GM21526 (cell line): ENCODE measurements around the gene KCNK7.

Experiments used
- ATAC-seq: cut with Tn5 transposase; IDR thresholded peaks from one replicate; pipeline ENCODE4 v1.9.1; 2021; ENCODE audit warnings: moderate library complexity; ENCODE audit not compliant: unreplicated experiment, low FRiP score

KCNK7 gene

GRCh38 chr11:65629579-65629978 lies 34.0 kb upstream of the KCNK7 start:
- ATAC-seq: no peak

- ATAC-seq: no peak
These were observed 31.6 kb upstream of the KCNK7 start for GRCh38 chr11:65627202-65627601.

- no peak for ATAC-seq
These were observed 30.2 kb upstream of the KCNK7 start for GRCh38 chr11:65625628-65626342.

- ATAC-seq: no peak
These were observed 29.5 kb upstream of the KCNK7 start for GRCh38 chr11:65624931-65625627.

GRCh38 chr11:65623852-65624616 lies 28.4 kb upstream of the KCNK7 start:
- ATAC-seq: no peak

GRCh38 chr11:65623177-65623576 lies 27.6 kb upstream of the KCNK7 start:
- ATAC-seq: no peak

- no peak for ATAC-seq
These were observed 26.4 kb upstream of the KCNK7 start for GRCh38 chr11:65622011-65622410.

- ATAC-seq: no peak
These were observed 25.9 kb upstream of the KCNK7 start for GRCh38 chr11:65621460-65621859.

GRCh38 chr11:65620666-65621065 lies 25.1 kb upstream of the KCNK7 start:
- ATAC-seq: no peak

- ATAC-seq: no peak
These were observed 23.8 kb upstream of the KCNK7 start for GRCh38 chr11:65619281-65619928.

- ATAC-seq: no peak
These were observed 23.2 kb upstream of the KCNK7 start for GRCh38 chr11:65618763-65619162.

- ATAC-seq: no peak
These were observed 22.6 kb upstream of the KCNK7 start for GRCh38 chr11:65617990-65618751.

GRCh38 chr11:65617136-65617850 lies 21.7 kb upstream of the KCNK7 start:
- no peak for ATAC-seq

- ATAC-seq: no peak
These were observed 21.0 kb upstream of the KCNK7 start for GRCh38 chr11:65616575-65617001.

GRCh38 chr11:65615950-65616574 lies 20.5 kb upstream of the KCNK7 start:
- peak; percentile 1 for ATAC-seq

GRCh38 chr11:65615229-65615949 lies 19.8 kb upstream of the KCNK7 start, which contains the start of gene PCNX3:
TSS of gene PCNX3 (plus strand) at chr11:65615776. CDS start at chr11:65616312, 536 bp downstream.
- ATAC-seq: peak; percentile 68

- ATAC-seq: no peak
These were observed 17.7 kb upstream of the KCNK7 start for GRCh38 chr11:65613091-65613928.
